NCI-H69 (cell line): Measurements from ENCODE around the gene PFKFB4.
"Not testable (repeated sequence)": the region's sequence is repeated elsewhere in the genome, so short reads cannot be mapped to it uniquely, and the experiment has no call there.

Source experiments
- DNase-seq: peaks from one replicate; lab custom pipeline; 2025; lab: John Stamatoyannopoulos, UW

PFKFB4 gene

GRCh38 chr3:48530701-48531100 lies 25.9 kb downstream of the PFKFB4 start:
- DNase-seq = not testable (repeated sequence)

GRCh38 chr3:48528754-48529153 lies 27.8 kb downstream of the PFKFB4 start:
- DNase-seq = no peak

GRCh38 chr3:48528048-48528447 lies 28.6 kb downstream of the PFKFB4 start:
- DNase-seq = no peak

DNA sequence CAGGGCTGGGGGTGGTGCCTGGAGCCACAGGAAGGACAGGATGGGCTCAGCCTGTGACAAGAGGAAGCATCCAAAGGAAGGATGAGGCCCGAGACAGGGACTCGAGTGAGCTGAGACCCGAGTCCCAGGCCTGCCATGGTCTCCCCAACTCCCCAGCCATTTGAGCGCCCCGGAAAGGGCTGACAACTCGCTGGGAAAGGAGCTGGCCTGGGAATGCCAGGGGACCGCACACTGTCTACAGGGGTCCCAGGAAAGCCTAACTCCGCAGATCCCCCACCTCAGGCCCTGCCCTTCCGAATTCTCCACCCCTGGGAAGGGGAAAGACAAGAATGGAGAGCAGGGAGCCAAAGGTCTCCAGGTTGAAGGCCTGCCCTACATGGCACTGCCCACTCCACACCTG lies 31.6 kb downstream of the PFKFB4 start:
- no peak for DNase-seq

DNA sequence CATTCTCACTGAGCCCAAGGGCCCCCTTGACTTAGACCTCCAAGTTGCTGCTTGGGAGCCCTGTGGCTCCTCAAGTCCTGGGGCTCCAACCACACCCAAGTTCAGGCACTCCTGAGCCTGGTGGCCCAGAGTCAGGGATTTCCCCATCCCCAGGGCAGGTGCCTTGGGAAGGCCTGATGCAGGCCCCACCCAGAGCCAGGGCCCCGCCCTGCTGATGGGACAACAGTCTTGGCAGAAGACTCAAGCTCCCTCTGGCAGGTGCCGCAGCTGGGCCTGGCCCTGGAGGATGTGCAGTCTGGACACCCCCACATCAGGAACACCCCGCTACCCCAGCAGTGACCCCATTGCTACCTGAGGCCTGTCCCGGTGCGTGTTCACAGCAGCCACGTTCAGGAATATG lies 35.0 kb downstream of the PFKFB4 start:
- no peak for DNase-seq

GRCh38 chr3:48519277-48519643 lies 37.3 kb downstream of the PFKFB4 start:
- DNase-seq = no peak

- no peak for DNase-seq
Measured at GRCh38 chr3:48518638-48519276, 37.8 kb downstream of the PFKFB4 start.

DNA sequence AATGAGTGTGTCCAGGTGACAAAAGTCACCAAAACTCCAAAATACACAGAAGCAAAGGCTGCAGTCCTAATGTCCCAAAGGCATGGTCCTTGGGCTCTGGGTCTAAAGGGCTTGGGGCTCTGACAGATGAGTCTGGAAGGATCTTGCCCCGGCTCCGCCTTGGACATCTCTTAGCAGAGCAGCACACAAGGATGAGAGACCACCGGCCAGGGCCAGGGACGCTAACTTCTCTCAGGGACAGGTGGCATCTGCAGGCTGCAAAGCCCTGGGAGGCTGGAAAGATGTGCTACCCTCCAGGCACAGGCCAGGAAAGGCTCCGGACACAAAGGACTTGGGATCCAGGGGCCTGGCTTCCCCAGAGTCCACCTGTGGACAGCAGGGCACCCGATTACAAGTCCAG lies 38.5 kb downstream of the PFKFB4 start:
- DNase-seq = no peak

DNA sequence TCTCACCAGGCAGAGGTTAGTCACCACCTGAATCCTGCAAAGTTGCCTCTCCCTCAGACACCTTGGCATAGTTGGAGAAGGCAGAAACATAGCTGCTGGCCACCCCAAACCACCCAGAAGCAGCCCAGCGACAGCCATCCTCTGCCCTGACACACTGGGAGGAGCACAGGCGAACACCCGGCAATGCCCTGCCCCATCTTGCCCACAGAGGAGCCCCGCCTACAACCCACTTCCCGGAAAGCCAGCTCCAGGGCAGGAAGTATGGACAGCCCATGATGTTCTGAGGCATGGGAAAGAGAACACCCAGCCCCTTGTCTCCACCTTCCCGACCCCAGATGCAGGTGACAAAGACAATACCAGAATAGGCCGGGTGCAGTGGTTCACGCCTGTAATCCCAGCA lies 40.0 kb downstream of the PFKFB4 start:
- DNase-seq = no peak

- DNase-seq = no peak
Measured at GRCh38 chr3:48514431-48515227, 42.0 kb downstream of the PFKFB4 start.

- no peak for DNase-seq
Measured at GRCh38 chr3:48511551-48511950, 45.1 kb downstream of the PFKFB4 start.

DNA sequence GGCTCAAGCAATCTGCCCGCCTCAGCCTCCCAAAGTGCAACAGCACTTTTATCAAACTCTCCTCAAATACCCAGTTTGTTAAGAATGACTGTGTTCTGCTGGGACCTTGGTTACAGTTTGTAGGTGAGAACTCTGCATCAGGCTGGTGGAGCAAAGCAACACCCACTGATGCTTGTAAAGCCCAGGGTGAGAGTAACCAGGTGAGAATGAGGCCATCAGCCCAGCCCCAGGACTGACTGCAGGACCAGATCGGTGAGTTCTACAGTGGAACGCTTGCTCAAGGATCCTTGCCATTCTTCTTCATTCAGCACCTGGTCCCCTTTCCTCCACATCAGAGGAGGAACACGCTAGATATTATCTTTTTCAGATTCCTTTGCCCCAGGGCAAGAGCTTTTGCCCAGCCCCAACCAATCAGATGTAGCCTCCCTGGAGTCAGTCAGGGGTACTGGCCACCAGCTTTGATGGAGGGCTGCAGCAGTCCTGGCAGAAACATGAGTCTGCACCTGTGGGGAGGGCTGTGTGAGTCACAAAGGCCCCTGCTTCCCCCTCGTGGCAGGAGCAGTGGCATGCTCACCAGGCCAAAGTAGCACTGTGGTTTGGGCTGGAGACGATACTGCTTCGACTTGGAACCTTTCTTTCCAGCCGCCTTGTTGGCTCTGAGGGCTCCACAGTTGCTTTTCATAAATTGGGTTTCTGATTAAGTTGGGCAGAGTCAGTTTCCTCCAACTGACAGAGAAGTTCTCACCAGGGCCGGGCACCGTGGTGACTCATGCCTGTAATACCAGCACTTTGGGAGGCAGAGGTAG lies 49.1 kb downstream of the PFKFB4 start:
- DNase-seq = peak; percentile 78

GRCh38 chr3:48505968-48506504 lies 50.6 kb downstream of the PFKFB4 start:
- no peak for DNase-seq

DNA sequence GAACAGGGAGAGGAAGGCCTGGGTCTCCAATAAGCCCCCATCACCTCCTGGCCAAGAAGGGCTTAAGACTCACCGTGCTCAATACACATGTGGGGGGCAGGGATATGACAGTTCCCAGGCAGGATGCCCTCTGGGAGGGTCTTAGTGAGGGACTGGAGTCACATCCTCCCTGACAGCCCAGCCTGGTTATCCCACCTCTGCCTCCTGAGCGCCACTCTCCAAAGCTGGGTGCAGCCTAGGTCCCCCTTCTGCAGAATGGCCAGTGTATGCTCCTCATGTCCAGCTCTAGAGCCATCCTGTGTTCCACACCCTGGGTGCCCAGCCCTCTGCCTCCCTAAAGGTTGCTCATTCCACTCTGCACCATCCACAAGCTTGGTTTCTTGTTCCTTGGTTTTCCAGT lies 51.5 kb downstream of the PFKFB4 start:
- DNase-seq = no peak

DNA sequence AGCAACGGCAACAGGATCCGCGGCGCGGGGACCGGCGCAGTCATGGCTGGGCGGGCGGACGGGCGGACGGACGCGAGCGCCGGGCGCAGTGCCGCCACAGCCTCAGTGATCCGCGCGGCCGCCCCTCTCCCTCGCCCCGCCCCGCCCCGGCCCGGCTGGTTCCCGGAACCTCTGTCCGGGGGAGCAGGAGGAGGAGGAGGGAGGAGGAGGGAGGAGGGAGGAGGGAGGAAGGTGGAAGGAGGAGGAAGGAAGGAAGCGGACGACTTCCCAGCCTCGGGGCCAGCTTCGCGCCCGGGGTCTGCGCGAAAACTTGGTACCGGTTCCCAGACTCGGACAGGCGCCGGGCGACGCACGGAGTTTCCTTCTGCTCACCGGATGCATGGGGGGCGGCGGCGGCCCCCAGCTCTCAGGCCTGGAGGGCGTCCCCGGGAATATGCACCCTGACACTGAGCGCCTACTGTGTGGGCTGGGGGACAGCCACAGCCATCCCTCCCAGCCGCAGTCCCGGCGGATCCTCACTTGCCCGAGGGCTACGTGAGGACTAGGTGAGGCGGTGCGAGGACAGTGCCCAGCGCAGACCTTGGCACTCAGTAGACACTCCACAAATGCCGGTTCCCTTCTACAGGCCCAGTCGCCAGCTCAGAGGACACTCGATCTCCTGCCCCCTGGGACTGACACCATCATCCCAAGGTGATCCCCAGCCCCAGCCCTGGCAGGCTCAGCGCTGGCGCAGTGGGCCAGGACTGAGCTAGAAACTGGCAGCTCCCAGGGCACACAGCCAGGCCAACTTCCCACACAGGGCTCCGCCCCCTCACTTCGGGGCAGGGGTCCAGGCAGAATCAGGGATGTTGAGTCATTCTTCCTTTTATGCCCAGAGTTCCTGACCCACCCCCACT lies 52.3 kb downstream of the PFKFB4 start, which contains the start of gene SHISA5:
SHISA5 (minus strand) TSS at position 124 of the 896 bp plus-strand sequence; CDS start at position 44, 80 bp downstream.
- peak; percentile 50 for DNase-seq

DNA sequence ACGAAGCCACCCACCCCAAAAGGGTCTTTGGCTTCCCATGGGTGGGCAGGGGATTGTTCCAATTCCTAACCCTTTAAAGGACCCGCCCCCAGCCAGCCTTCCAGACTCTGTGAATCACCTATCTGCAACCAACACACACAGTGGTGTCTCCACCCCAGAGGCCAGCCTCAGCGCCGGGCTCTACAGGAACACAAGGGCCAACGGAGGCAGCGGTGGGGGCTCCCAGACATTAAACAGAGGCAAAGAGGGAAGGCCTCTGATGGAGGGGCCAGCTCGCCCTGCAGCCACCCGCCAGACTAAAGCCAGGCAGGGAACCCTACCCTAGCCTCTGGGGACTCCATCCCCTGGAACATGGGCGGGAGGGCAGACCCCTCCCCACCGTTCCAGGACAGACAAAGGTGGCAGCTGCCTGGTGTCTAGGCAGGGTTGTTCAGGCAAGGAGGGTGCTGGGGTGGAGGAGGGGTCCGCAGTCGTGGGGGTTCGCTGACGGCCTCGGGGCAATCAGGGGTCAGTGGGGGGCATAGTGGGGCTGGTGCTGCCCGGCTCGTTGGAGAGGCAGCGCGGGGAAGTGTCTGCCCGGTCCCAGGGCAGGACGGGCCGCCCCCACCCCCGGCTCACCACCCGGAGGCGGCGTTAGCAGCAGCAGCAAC lies 53.1 kb downstream of the PFKFB4 start:
- no peak for DNase-seq

DNA sequence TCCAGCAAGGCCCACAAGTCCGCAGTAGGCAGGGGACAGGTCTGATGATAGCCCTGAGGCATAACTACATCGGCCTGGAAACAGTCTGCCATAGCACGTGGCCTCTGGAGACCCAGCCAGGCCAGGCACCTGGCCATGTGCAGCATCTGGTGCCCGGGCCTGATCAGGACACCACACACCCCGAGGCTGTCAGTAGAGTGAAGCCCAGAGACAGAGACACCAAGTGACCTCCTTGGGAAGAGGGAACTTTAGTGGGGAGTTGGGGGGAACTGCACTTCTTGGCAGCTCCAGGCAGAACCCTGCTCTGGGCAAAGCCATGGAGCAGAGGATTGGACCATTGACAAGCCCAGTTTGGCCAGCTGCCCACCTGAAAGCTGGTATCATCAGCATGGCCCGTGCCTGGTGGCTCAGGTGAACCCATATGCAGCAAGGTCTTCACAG lies 53.9 kb downstream of the PFKFB4 start:
- no peak for DNase-seq

- DNase-seq = no peak
Measured at GRCh38 chr3:48502121-48502520, 54.5 kb downstream of the PFKFB4 start.

GRCh38 chr3:48501196-48501595 lies 55.4 kb downstream of the PFKFB4 start:
- DNase-seq = no peak

- no peak for DNase-seq
Measured at GRCh38 chr3:48500656-48501055, 55.9 kb downstream of the PFKFB4 start.

- DNase-seq = no peak
Measured at GRCh38 chr3:48493203-48493501, 63.5 kb downstream of the PFKFB4 start.
